GM20000 (cell line): ENCODE measurements around the gene TFR2.

Source experiments
- DNase-seq: peaks from one replicate; pipeline ENCODE4 v3.0.0; 2012; ENCODE audit warnings: low spot score
- CTCF ChIP-seq: IDR thresholded peaks from 2 replicates; pipeline ENCODE4 v1.5.1; 2012; ENCODE audit warnings: mild to moderate bottlenecking, control low read depth; ENCODE audit errors: extremely low read depth, missing control alignments

Gene TFR2

DNA sequence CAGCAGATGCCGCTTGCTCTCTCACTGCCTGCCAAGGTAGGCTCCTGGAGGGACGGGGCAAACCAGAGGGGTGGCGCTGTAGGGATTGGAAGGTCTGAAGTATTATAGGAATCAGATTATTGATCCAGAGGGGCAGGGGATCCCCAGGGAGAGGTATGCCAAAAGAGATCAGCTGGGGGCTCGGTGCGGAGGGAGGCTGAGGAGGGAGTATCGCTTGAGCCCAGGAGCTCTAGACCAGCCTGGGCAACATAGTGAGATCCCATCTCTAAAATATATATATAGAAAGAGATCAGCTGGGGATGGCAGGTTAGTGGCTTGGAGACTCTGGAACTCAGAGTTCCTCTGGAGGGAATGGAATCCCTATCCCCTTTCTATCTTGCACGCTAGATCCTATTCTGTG, 46.2 kb downstream of the TFR2 start:
- no peak for TF ChIP-seq CTCF
- DNase-seq = no peak

GRCh38 chr7:100591596-100591995, 49.8 kb downstream of the TFR2 start:
- TF ChIP-seq CTCF = no peak
- no peak for DNase-seq

- no peak for TF ChIP-seq CTCF
- no peak for DNase-seq
These were observed 51.1 kb downstream of the TFR2 start for GRCh38 chr7:100590077-100590737.

- no peak for TF ChIP-seq CTCF
- DNase-seq = no peak
These were observed 51.9 kb downstream of the TFR2 start for GRCh38 chr7:100589341-100589947.

- no peak for DNase-seq
- TF ChIP-seq CTCF = peak; percentile 23
These were observed 52.9 kb downstream of the TFR2 start for GRCh38 chr7:100588438-100588837.

DNA sequence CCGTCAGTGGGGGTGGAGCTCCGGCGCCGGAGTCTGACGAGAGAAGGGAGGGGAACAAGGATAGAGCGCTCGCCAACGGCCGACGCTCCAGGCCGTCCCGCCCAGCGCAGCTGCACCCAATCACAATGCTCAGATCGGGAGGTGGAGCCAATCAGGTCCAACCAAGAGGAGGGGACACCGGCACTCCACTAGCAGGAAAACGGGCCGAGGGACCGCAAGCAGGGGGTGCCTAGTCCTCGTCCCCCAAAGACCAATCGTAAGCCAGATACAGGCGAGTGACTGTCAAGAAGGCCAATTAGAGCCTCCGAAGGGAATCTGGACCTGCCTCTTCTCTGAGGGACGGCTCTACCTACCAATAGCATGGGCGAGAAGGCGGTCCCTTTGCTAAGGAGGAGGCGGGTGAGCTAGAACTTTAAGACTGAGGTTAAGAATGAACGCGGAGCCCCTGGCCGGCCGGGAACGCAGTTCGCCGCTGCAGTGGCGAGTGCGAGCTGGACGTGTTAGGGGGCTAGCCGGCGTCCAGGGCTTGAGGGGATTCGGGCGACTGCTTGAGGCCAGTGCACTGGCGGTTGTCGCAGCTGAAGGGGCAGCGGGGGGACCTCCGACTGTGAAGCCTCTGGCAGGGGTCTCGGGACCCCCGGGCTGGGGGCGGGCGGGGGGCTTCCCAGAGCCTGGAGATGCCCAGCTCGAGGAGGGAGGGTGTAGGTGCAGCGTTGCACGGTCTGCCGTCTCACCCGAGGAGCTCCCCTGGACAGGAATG, 54.9 kb downstream of the TFR2 start, which contains the start of gene FBXO24:
TSS of gene FBXO24 (plus strand) at position 63 of the 760 bp plus-strand sequence. CDS start at position 361, 298 bp downstream.
- TF ChIP-seq CTCF = no peak
- peak; percentile 99 for DNase-seq
